GM18951 (cell line): ENCODE data around the gene TMEM134.

Source experiments
- POLR2A ChIP-seq: IDR thresholded peaks from 4 replicates; pipeline ENCODE4 v1.6.1; 2011; ENCODE audit warnings: mild to moderate bottlenecking; ENCODE audit not compliant: insufficient read length, insufficient read depth; ENCODE audit errors: extremely low read depth
- in situ Hi-C: fragments of 300-500 bp; cut with MboI; formaldehyde crosslinking; loops from one replicate; pipeline ENCODE4 v1.12.0; 2022; ENCODE audit warnings: low sequenced_read_pairs, mixed read lengths, inconsistent platforms; ENCODE audit not compliant: unreplicated experiment

The TMEM134 gene

GRCh38 chr11:67453816-67454732 is 15.0 kb downstream of the TMEM134 start:
- no peak for TF ChIP-seq POLR2A
- in situ Hi-C loops, result no loop called here

- in situ Hi-C loops, result no loop called here
- no peak for TF ChIP-seq POLR2A
Observed at GRCh38 chr11:67452141-67452952, 16.7 kb downstream of the TMEM134 start, which contains the start of gene GPR152. TSS of gene GPR152 (minus strand) at chr11:67452729. CDS start at chr11:67452724, 5 bp downstream.

GRCh38 chr11:67451658-67451976 is 17.4 kb downstream of the TMEM134 start:
- in situ Hi-C loops, result no loop called here
- TF ChIP-seq POLR2A, result no peak

- no peak for TF ChIP-seq POLR2A
- in situ Hi-C loops, result no loop called here
Observed at GRCh38 chr11:67450796-67451657, 18.0 kb downstream of the TMEM134 start.

GRCh38 chr11:67449116-67449844 is 19.8 kb downstream of the TMEM134 start:
- no peak for TF ChIP-seq POLR2A
- in situ Hi-C loops, result no loop called here

- no peak for TF ChIP-seq POLR2A
- in situ Hi-C loops, result no loop called here
Observed at GRCh38 chr11:67448220-67448609, 20.8 kb downstream of the TMEM134 start.

- TF ChIP-seq POLR2A, result no peak
- in situ Hi-C loops, result no loop called here
Observed at GRCh38 chr11:67445515-67445914, 23.5 kb downstream of the TMEM134 start.

- no peak for TF ChIP-seq POLR2A
- in situ Hi-C loops, result no loop called here
Observed at GRCh38 chr11:67442504-67443404, 26.3 kb downstream of the TMEM134 start.

- in situ Hi-C loops, result no loop called here
Observed at GRCh38 chr11:67441731-67442351, 27.2 kb downstream of the TMEM134 start.

GRCh38 chr11:67441098-67441563 is 27.9 kb downstream of the TMEM134 start:
- TF ChIP-seq POLR2A, result peak; percentile 35
- in situ Hi-C loops, result no loop called here

More at GRCh38 chr11:67441731-67442351, 27.2 kb downstream of the TMEM134 start:
- TF ChIP-seq POLR2A, result no peak
